Measurements from ENCODE around the gene PHC2.

PHC2 gene

DNA sequence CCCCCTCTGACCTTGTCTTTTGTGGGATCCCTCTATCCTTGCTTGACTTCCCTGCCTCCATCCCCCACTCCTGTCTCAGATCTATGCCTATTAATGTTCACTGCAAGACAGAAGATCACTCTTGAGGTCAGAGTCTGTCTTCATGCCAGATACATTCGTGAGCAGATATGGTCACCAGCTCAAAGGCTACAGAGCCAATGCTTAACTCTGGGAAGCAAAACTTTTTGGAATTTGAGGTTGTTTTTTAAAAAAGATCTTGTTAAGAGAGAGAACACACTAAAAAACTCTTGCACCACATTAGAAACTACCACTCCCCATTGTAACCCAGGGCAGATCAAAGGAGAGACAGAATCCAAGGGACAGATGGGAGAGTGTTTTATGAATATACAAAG is 92.9 kb downstream of the PHC2 start:
- no peak overlapping the region for H3K4me3 ChIP-seq (ENCODE audit: low read depth, low read length)
- DNase-seq (ENCODE audit: low read depth), result no peak
- TF ChIP-seq, protein P1, sequence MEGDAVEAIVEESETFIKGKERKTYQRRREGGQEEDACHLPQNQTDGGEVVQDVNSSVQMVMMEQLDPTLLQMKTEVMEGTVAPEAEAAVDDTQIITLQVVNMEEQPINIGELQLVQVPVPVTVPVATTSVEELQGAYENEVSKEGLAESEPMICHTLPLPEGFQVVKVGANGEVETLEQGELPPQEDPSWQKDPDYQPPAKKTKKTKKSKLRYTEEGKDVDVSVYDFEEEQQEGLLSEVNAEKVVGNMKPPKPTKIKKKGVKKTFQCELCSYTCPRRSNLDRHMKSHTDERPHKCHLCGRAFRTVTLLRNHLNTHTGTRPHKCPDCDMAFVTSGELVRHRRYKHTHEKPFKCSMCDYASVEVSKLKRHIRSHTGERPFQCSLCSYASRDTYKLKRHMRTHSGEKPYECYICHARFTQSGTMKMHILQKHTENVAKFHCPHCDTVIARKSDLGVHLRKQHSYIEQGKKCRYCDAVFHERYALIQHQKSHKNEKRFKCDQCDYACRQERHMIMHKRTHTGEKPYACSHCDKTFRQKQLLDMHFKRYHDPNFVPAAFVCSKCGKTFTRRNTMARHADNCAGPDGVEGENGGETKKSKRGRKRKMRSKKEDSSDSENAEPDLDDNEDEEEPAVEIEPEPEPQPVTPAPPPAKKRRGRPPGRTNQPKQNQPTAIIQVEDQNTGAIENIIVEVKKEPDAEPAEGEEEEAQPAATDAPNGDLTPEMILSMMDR (IDR thresholded peaks at IDR 0.05; ENCODE audit: insufficient read depth, low read depth, low read length, missing control alignments), result no peak

GRCh38 chr1:33337441-33337840 is 93.5 kb downstream of the PHC2 start:
- DNase-seq (ENCODE audit: low read depth), result no peak
- TF ChIP-seq, protein P1 (IDR thresholded peaks at IDR 0.05; ENCODE audit: insufficient read depth, low read depth, low read length, missing control alignments), result no peak
- H3K4me3 ChIP-seq (ENCODE audit: low read depth, low read length), result no peak overlapping the region

DNA sequence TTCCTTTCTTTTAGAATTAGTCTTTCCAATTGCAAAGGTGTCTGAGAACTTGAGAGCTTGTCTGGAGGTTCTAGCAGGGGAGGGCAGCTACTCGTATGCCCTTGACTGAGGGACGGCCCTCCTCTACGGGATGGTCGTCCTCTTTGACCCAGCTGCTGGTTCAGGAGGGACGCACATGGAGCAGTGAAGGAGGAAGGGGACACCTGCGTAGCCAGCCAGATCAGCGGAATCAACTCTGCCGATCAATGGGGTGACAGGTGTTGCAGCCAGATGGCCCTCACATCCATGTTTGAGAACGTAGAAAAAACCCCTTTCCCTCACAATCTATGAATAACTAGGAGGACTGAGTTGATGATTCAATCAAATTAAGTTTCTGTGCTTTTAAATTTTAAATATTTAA is 94.3 kb downstream of the PHC2 start:
- DNase-seq (ENCODE audit: low read depth), result no peak
- TF ChIP-seq, protein P1 (IDR thresholded peaks at IDR 0.05; ENCODE audit: insufficient read depth, low read depth, low read length, missing control alignments), result no peak
- H3K4me3 ChIP-seq (ENCODE audit: low read depth, low read length), result no peak overlapping the region

DNA sequence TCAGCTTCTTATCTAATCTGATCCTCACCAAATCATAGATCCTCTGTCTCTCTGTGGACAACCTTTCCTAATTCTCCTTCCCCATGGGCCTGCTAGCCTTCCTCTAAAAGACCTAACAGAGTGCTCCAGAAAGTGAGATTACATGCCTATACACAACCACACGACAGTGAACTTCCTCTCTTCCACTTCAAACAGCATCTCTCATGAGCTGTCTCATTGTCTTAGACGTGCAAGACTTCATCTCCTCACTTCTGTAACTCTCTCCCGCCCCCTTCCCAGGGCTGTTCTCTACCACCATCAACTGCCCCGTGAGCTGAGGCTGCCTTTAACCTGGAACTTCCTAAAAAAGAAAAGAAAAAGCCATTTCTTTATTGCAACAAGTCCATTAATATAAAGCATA is 95.9 kb downstream of the PHC2 start:
- DNase-seq (ENCODE audit: low read depth), result no peak
- TF ChIP-seq, protein P1 (IDR thresholded peaks at IDR 0.05; ENCODE audit: insufficient read depth, low read depth, low read length, missing control alignments), result no peak

GRCh38 chr1:33334081-33334552 is 96.8 kb downstream of the PHC2 start:
- no peak for DNase-seq (ENCODE audit: low read depth)
- TF ChIP-seq, protein P1 (IDR thresholded peaks at IDR 0.05; ENCODE audit: insufficient read depth, low read depth, low read length, missing control alignments), result no peak
- H3K4me3 ChIP-seq (ENCODE audit: low read depth, low read length), result no peak overlapping the region

More for the DNA sequence above, 95.9 kb downstream of the PHC2 start:
- H3K4me3 ChIP-seq (ENCODE audit: low read depth, low read length), result no peak overlapping the region

GRCh38 chr1:33332881-33333280 is 98.0 kb downstream of the PHC2 start:
- no peak for DNase-seq (ENCODE audit: low read depth)
- TF ChIP-seq, protein P1 (IDR thresholded peaks at IDR 0.05; ENCODE audit: insufficient read depth, low read depth, low read length, missing control alignments), result no peak
- no peak overlapping the region for H3K4me3 ChIP-seq (ENCODE audit: low read depth, low read length)

DNA sequence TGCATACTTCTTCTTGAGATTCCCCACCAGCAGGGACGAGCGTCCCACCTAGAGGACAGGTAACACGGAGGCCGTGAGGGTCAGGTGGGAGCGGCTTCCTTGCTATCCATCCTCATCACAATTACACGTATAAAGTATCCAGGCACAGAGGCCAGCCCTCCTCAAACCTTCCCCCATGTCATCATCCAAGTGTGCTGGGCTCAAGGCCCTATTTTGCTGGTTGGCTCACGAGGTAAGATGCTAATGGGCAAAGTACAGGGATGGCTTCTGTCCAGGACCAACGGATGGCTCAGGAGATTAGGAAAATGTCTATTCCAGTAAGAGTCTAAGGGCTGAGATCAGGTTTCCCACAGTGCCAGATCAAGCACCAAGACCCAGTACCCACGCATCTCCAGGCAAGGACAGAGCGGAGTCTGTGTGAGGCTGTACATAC is 98.5 kb downstream of the PHC2 start:
- no peak overlapping the region for H3K4me3 ChIP-seq (ENCODE audit: low read depth, low read length)
- no peak for DNase-seq (ENCODE audit: low read depth)
- TF ChIP-seq, protein P1 (IDR thresholded peaks at IDR 0.05; ENCODE audit: insufficient read depth, low read depth, low read length, missing control alignments), result no peak
